HepG2 (cell line): Measurements from ENCODE around the gene MFRP. TPM values are rescaled to one million over a fixed set of nuclear protein-coding genes. Genes with fewer than 3 reads are reported as not detected.
A peak's percentile ranks its signal among the peaks of the same experiment; 100 is the strongest.

Experiments
- DMAP1 ChIP-seq: IDR thresholded peaks from 2 replicates; pipeline ENCODE4 v1.6.1; 2016
- NFKBIZ ChIP-seq: IDR thresholded peaks from 2 replicates; pipeline ENCODE4 v1.6.1; 2018; ENCODE audit warnings: missing genetic modification reagents, missing compliant biosample characterization
- PAF1 ChIP-seq: IDR thresholded peaks from 2 replicates; pipeline ENCODE4 v1.6.1; 2016; ENCODE audit warnings: missing genetic modification reagents, missing compliant biosample characterization
- PCBP1 ChIP-seq: fragments of 200-400 bp; formaldehyde crosslinking; IDR thresholded peaks from 2 replicates; pipeline ENCODE4 v1.6.1; 2017; ENCODE audit warnings: mild to moderate bottlenecking, low read depth, low read length, borderline replicate concordance
- POGZ ChIP-seq: sonication (generic); formaldehyde crosslinking; IDR thresholded peaks from 2 replicates; pipeline ENCODE4 v1.4.0; 2020; ENCODE audit warnings: mild to moderate bottlenecking, missing genetic modification reagents
- WIZ ChIP-seq: sonication (generic); formaldehyde crosslinking; IDR thresholded peaks from 2 replicates; pipeline ENCODE4 v1.5.1; 2020; ENCODE audit warnings: mild to moderate bottlenecking, missing genetic modification reagents
- YY1 ChIP-seq: IDR thresholded peaks from 2 replicates; pipeline ENCODE4 v1.6.1; 2011; ENCODE audit warnings: low read length, low read depth, moderate library complexity, mild to moderate bottlenecking; ENCODE audit not compliant: insufficient read depth, insufficient replicate concordance
- ZBTB20 ChIP-seq: sonication (generic); formaldehyde crosslinking; IDR thresholded peaks from 2 replicates; pipeline ENCODE4 v1.8.1; 2023; ENCODE audit warnings: missing genetic modification reagents, low read depth, mild to moderate bottlenecking, borderline replicate concordance
- ZBTB7A ChIP-seq: sonication (generic); formaldehyde crosslinking; IDR thresholded peaks from 2 replicates; pipeline ENCODE4 v1.8.0; 2022; ENCODE audit warnings: mild to moderate bottlenecking, missing genetic modification reagents
- ZNF160 ChIP-seq: sonication (generic); formaldehyde crosslinking; IDR thresholded peaks from 2 replicates; pipeline ENCODE4 v1.8.0; 2022; ENCODE audit warnings: mild to moderate bottlenecking, inconsistent platforms, missing genetic modification reagents
- ZNF274 ChIP-seq: sonication (generic); formaldehyde crosslinking; IDR thresholded peaks from 2 replicates; pipeline ENCODE4 v1.5.1; 2020; ENCODE audit warnings: mild to moderate bottlenecking, missing genetic modification reagents
- ZNF282 ChIP-seq: fragments of 450-650 bp; IDR thresholded peaks from 2 replicates; pipeline ENCODE4 v1.6.1; 2018; ENCODE audit not compliant: partially characterized antibody
- ZNF34 ChIP-seq: sonication (generic); formaldehyde crosslinking; IDR thresholded peaks from 2 replicates; pipeline ENCODE4 v1.4.0; 2020; ENCODE audit warnings: mild to moderate bottlenecking, missing genetic modification reagents, borderline replicate concordance
- ZNF354B ChIP-seq: sonication (generic); formaldehyde crosslinking; IDR thresholded peaks from 2 replicates; pipeline ENCODE4 v1.8.0; 2022; ENCODE audit warnings: mild to moderate bottlenecking, missing genetic modification reagents
- ZNF629 ChIP-seq: sonication (generic); formaldehyde crosslinking; conservative IDR thresholded peaks from 2 replicates; pipeline ENCODE4 v1.5.0; 2020; ENCODE audit warnings: missing genetic modification reagents
- ZNF678 ChIP-seq: sonication (generic); formaldehyde crosslinking; IDR thresholded peaks from 2 replicates; pipeline ENCODE4 v1.4.0; 2020; ENCODE audit warnings: mild to moderate bottlenecking, missing genetic modification reagents
- ZNF790 ChIP-seq: sonication (generic); formaldehyde crosslinking; IDR thresholded peaks from 2 replicates; pipeline ENCODE4 v1.8.0; 2022; ENCODE audit warnings: missing genetic modification reagents, mild to moderate bottlenecking, borderline replicate concordance
- ZNF83 ChIP-seq: sonication (generic); formaldehyde crosslinking; IDR thresholded peaks from 2 replicates; pipeline ENCODE4 v1.4.0; 2020; ENCODE audit warnings: missing genetic modification reagents, mild to moderate bottlenecking, borderline replicate concordance
- ZNF883 ChIP-seq: sonication (generic); formaldehyde crosslinking; IDR thresholded peaks from 2 replicates; pipeline ENCODE4 v1.5.1; 2020; ENCODE audit warnings: mild to moderate bottlenecking, missing genetic modification reagents; ENCODE audit errors: not compliant biosample characterization
- polyA plus RNA-seq, 8 experiments: library from polyadenylated mRNA; depleted of rRNA in 3 of 8; stranded (reverse) in 7 of 8; unstranded in 1 of 8; fragments of >200 nt; fragmentation: Illumina TruSeq in 4 of 8; extraction: Trizol in 4 of 8; gene quantifications; 2 replicates each; pipeline versions ENCODE4 v1.2.1 to v1.2.3, GENCODE V29; 2011 to 2016; ENCODE audit warnings: low read depth in 4 of 8, missing spikeins in 1 of 8, mixed read lengths in 1 of 8; ENCODE audit not compliant: insufficient read depth in 1 of 8
- total RNA-seq, 5 experiments: library from RNA; depleted of rRNA; stranded (reverse); fragments of >200 nt; fragmentation: Illumina TruSeq; extraction: Trizol; gene quantifications; 2 replicates each; pipeline ENCODE4 v1.2.3, GENCODE V29; 2016; ENCODE audit warnings: low read depth in 1 of 5
- TF ChIP-seq, protein P1 (sequence below): IDR thresholded peaks from 2 replicates; pipeline ENCODE4 v1.4.0; 2020; ENCODE audit warnings: mild to moderate bottlenecking, missing genetic modification reagents
- TF ChIP-seq, protein P2 (sequence below): sonication (generic); formaldehyde crosslinking; IDR thresholded peaks from 2 replicates; pipeline ENCODE4 v1.9.0; 2021; ENCODE audit warnings: missing genetic modification reagents, mild to moderate bottlenecking, borderline replicate concordance
- TF ChIP-seq, protein P3 (sequence below): sonication (generic); formaldehyde crosslinking; IDR thresholded peaks from 2 replicates; pipeline ENCODE4 v1.5.1; 2020; ENCODE audit warnings: mild to moderate bottlenecking, missing genetic modification reagents

Gene MFRP
- total and polyA plus RNA-seq, 2 of the 13 experiments (the other 11 are each of a cell fraction or from before 2014, with no cell fraction given), result not detected

DNA sequence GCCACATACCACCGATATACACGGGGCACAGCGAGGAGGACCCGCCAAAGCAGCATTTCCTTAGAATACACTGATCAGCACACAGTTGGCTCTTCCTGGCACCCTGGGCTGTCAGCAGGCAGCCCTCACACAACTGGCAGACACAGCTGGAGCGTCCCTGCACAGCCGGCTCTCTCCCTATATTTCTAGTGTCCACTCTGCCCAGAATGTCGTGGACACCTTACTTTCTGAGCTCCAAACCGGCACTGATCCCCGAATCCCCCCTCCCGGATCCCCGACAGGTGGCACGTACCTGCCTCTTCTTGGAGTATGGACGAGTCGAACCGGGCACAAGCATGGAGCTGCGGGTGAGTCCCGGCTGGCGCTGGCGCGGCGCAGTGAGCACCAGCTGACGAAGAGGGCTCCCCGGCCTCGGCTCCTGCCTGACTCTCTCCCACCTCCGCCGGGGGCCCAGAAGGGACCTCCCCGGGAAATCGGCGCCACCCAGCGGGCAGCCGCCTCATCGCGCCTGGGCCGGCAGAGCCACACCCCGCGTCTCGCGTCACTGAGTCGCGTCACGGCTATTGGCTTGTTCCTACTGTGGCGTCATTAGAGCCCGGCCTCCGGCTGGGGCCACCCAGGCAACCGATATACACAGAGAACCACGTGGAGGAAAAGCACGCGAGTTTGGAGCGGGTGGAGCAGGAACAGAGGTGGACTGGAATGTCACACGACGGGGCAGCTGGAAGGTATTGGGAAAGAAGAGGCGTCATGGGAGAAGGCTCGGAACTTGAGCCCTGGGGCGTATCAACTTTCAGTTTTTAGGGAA is 34.9 kb upstream of the MFRP start, which contains the start of gene USP2 (continued):
- TF ChIP-seq, protein P1, sequence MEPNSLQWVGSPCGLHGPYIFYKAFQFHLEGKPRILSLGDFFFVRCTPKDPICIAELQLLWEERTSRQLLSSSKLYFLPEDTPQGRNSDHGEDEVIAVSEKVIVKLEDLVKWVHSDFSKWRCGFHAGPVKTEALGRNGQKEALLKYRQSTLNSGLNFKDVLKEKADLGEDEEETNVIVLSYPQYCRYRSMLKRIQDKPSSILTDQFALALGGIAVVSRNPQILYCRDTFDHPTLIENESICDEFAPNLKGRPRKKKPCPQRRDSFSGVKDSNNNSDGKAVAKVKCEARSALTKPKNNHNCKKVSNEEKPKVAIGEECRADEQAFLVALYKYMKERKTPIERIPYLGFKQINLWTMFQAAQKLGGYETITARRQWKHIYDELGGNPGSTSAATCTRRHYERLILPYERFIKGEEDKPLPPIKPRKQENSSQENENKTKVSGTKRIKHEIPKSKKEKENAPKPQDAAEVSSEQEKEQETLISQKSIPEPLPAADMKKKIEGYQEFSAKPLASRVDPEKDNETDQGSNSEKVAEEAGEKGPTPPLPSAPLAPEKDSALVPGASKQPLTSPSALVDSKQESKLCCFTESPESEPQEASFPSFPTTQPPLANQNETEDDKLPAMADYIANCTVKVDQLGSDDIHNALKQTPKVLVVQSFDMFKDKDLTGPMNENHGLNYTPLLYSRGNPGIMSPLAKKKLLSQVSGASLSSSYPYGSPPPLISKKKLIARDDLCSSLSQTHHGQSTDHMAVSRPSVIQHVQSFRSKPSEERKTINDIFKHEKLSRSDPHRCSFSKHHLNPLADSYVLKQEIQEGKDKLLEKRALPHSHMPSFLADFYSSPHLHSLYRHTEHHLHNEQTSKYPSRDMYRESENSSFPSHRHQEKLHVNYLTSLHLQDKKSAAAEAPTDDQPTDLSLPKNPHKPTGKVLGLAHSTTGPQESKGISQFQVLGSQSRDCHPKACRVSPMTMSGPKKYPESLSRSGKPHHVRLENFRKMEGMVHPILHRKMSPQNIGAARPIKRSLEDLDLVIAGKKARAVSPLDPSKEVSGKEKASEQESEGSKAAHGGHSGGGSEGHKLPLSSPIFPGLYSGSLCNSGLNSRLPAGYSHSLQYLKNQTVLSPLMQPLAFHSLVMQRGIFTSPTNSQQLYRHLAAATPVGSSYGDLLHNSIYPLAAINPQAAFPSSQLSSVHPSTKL (CRISPR knock-in tag), result peak; percentile 67
- TF ChIP-seq ZNF354B (CRISPR knock-in tag), result no peak
- no peak for TF ChIP-seq PAF1 (CRISPR knock-in tag)
- TF ChIP-seq, protein P2, sequence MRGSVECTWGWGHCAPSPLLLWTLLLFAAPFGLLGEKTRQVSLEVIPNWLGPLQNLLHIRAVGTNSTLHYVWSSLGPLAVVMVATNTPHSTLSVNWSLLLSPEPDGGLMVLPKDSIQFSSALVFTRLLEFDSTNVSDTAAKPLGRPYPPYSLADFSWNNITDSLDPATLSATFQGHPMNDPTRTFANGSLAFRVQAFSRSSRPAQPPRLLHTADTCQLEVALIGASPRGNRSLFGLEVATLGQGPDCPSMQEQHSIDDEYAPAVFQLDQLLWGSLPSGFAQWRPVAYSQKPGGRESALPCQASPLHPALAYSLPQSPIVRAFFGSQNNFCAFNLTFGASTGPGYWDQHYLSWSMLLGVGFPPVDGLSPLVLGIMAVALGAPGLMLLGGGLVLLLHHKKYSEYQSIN, result no peak
- TF ChIP-seq, protein P3, sequence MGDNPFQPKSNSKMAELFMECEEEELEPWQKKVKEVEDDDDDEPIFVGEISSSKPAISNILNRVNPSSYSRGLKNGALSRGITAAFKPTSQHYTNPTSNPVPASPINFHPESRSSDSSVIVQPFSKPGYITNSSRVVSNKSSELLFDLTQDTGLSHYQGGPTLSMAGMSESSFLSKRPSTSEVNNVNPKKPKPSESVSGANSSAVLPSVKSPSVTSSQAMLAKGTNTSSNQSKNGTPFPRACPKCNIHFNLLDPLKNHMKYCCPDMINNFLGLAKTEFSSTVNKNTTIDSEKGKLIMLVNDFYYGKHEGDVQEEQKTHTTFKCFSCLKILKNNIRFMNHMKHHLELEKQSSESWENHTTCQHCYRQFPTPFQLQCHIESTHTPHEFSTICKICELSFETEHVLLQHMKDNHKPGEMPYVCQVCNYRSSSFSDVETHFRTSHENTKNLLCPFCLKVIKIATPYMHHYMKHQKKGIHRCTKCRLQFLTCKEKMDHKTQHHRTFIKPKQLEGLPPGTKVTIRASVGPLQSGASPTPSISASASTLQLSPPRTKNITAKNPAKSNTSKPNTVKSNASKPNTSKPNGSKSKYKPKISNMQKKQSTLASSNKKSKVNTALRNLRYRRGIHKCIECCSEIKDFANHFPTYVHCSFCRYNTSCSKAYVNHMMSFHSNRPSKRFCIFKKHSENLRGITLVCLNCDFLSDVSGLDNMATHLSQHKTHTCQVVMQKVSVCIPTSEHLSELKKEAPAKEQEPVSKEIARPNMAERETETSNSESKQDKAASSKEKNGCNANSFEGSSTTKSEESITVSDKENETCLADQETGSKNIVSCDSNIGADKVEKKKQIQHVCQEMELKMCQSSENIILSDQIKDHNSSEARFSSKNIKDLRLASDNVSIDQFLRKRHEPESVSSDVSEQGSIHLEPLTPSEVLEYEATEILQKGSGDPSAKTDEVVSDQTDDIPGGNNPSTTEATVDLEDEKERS, result no peak; the same call in 1 of the 2 replicates
- TF ChIP-seq POGZ (CRISPR knock-in tag), result peak; percentile 83
- TF ChIP-seq ZNF83, result no peak; the same call in 1 of the 2 replicates
- TF ChIP-seq ZNF678, result no peak
- peak; percentile 68 for TF ChIP-seq YY1
- TF ChIP-seq ZNF790 (CRISPR knock-in tag), result no peak
- TF ChIP-seq ZNF160 (CRISPR knock-in tag), result no peak; the same call in 1 of the 2 replicates
- TF ChIP-seq ZBTB20 (CRISPR knock-in tag), result peak; percentile 45; the same call in 1 of the 2 replicates
- TF ChIP-seq WIZ (CRISPR knock-in tag), result no peak
- peak; percentile 28 for TF ChIP-seq ZNF883 (CRISPR knock-in tag)
- TF ChIP-seq ZNF629 (CRISPR knock-in tag), result no peak; the same call in 1 of the 2 replicates
- peak; percentile 30; the same call in 1 of the 2 replicates for TF ChIP-seq ZNF274
- TF ChIP-seq PCBP1, result 0 out of 2 replicates have a peak, but pooled peaks have one; percentile 24
- TF ChIP-seq ZNF282, result no peak
- no peak for TF ChIP-seq ZNF34 (CRISPR knock-in tag)
- peak; percentile 67; the same call in 1 of the 2 replicates for TF ChIP-seq DMAP1 (CRISPR knock-in tag)
- TF ChIP-seq ZBTB7A (CRISPR knock-in tag), result no peak
- TF ChIP-seq NFKBIZ (CRISPR knock-in tag), result peak; percentile 53; the same call in 1 of the 2 replicates
